Caco-2 (cell line): Measurements from ENCODE around the gene TRPM2. TPM values are rescaled to one million over a fixed set of nuclear protein-coding genes. Genes with fewer than 3 reads are reported as not detected.

Experiments used
- BruUV-seq: library from RNA; stranded (reverse); fragments of 400-500 nt; replicated peaks from 2 replicates; lab custom pipeline; 2021; lab: Mats Ljungman, UMichigan
- CTCF ChIA-PET: fragments of 300-600 bp; sonication (Branson Sonifier 250); formaldehyde crosslinking; loops from one replicate; lab custom pipeline; 2022; ENCODE audit warnings: antibody characterized with exemption; lab: Charles Lee
- POLR2A ChIA-PET: fragments of 300-600 bp; sonication (Branson Sonifier 250); formaldehyde crosslinking; loops from one replicate; lab custom pipeline; 2022; ENCODE audit warnings: antibody characterized with exemption; lab: Charles Lee
- DNase-seq, 2 experiments: peaks; one replicate each; pipeline versions ENCODE4 v3.0.0 to v3.0.0-alpha.2; 2020 to 2022
- H3K27me3 ChIP-seq: replicated peaks from 2 replicates; pipeline ENCODE4 v1.6.0; 2011; ENCODE audit warnings: low read length; ENCODE audit not compliant: control insufficient read depth, insufficient read depth
- H3K36me3 ChIP-seq: 2 replicates; pipeline ENCODE4 v1.5.1; 2011; ENCODE audit warnings: low read length; ENCODE audit not compliant: control insufficient read depth, insufficient read depth
- H3K4me1 ChIP-seq: fragments of 250-450 bp; sonication (Bioruptor Pico); 2 replicates; pipeline ENCODE4 v1.5.1; 2020; ENCODE audit warnings: mild to moderate bottlenecking
- H3K4me3 ChIP-seq: 2 replicates; pipeline ENCODE4 v1.5.1; 2011; ENCODE audit warnings: low read depth, mild to moderate bottlenecking, control low read depth, low read length
- H3K9me3 ChIP-seq: fragments of 250-450 bp; sonication (Bioruptor Pico); 2 replicates; pipeline ENCODE4 v1.5.1; 2020; ENCODE audit warnings: mild to moderate bottlenecking, moderate library complexity
- H3K27ac Mint-ChIP-seq: one replicate; pipeline ENCODE4 v1.8.0; 2022; ENCODE audit warnings: mixed read lengths; ENCODE audit not compliant: unreplicated experiment
- H3K27me3 Mint-ChIP-seq: one replicate; pipeline ENCODE4 v1.8.0; 2022; ENCODE audit warnings: mixed read lengths; ENCODE audit not compliant: insufficient read depth, unreplicated experiment
- H3K36me3 Mint-ChIP-seq: one replicate; pipeline ENCODE4 v1.8.0; 2022; ENCODE audit warnings: mild to moderate bottlenecking, mixed read lengths; ENCODE audit not compliant: insufficient read depth, unreplicated experiment
- H3K4me1 Mint-ChIP-seq: one replicate; pipeline ENCODE4 v1.8.0; 2022; ENCODE audit warnings: low read depth, mixed read lengths; ENCODE audit not compliant: unreplicated experiment
- H3K4me3 Mint-ChIP-seq: one replicate; pipeline ENCODE4 v1.8.0; 2022; ENCODE audit warnings: mild to moderate bottlenecking, moderate library complexity, mixed read lengths; ENCODE audit not compliant: unreplicated experiment
- H3K9me3 Mint-ChIP-seq: one replicate; pipeline ENCODE4 v1.8.0; 2022; ENCODE audit warnings: mixed read lengths; ENCODE audit not compliant: unreplicated experiment
- intact Hi-C: fragments of 100-400 bp; cut with micrococcal nuclease; formaldehyde crosslinking; loops from one replicate; pipeline ENCODE4 v1.10.0; 2022; ENCODE audit not compliant: unreplicated experiment
- total RNA-seq: library from RNA; stranded (reverse); gene quantifications from 2 replicates; pipeline ENCODE4 v1.2.3, GENCODE V29; 2022
- TF ChIP-seq, protein P1 (sequence below), 2 experiments: fragments of 200-600 bp in 1 of 2; IDR thresholded peaks; 1 replicate in 1 of 2; 2 replicates in 1 of 2; pipeline versions ENCODE4 v1.5.1 to v1.8.0; 2011 to 2022; ENCODE audit warnings: antibody characterized with exemption in 1 of 2, control low read depth in 1 of 2, inconsistent platforms in 1 of 2, low read depth in 1 of 2, low read length in 1 of 2, mild to moderate bottlenecking in 1 of 2, moderate library complexity in 1 of 2; ENCODE audit not compliant: insufficient read depth in 1 of 2, severe bottlenecking in 1 of 2, unreplicated experiment in 1 of 2

TRPM2 gene
- total RNA-seq, 1 experiment from 2014 or later, result 0.20 TPM

DNA sequence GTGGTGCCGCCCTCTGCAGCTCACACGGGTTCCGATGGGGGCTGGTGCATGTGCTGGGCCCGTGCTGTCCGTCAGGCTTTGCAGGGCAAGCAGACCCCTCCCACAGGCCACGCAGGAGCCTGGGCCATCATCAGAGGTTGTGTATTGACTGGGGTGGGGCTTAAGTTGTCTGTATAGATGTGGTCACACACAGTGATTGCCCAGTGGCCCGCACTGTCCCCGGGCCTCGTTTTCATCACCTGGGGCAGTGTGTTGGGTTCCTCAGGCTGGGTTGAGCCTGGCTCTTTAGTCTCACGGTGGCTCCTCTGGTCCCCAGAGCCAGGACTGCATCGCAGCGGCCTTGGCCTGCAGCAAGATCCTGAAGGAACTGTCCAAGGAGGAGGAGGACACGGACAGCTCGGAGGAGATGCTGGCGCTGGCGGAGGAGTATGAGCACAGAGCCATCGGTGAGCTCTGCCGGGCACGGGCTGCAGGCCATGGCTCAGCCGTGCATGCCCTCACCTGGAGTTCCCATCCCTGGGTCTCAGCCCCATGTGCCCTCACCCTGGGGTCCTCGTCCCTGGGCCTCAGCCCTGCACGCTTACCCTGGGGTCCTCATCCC is 44.1 kb downstream of the TRPM2 start:
- CTCF ChIA-PET, result no interaction called here
- intact Hi-C loops, result no loop called here
- Mint-ChIP-seq H3K27ac (no peak overlapping the region), H3K4me1 (no peaks in the 10 kb centered on the region), H3K9me3 (no peaks in the 10 kb centered on the region), H3K4me3 (no peak overlapping the region), H3K36me3 (no peaks in the 10 kb centered on the region), H3K27me3 (no peaks in the 10 kb centered on the region)
- H3K9me3 ChIP-seq, result no peaks in the 10 kb centered on the region
- DNase-seq, result no peak
- no peaks in the 10 kb centered on the region for H3K27me3 ChIP-seq
- POLR2A ChIA-PET, result no interaction called here
- no peak overlapping the region for H3K4me3 ChIP-seq
- no TSS peak for BruUV-seq
- no peaks in the 10 kb centered on the region for H3K36me3 ChIP-seq
- TF ChIP-seq, protein P1, sequence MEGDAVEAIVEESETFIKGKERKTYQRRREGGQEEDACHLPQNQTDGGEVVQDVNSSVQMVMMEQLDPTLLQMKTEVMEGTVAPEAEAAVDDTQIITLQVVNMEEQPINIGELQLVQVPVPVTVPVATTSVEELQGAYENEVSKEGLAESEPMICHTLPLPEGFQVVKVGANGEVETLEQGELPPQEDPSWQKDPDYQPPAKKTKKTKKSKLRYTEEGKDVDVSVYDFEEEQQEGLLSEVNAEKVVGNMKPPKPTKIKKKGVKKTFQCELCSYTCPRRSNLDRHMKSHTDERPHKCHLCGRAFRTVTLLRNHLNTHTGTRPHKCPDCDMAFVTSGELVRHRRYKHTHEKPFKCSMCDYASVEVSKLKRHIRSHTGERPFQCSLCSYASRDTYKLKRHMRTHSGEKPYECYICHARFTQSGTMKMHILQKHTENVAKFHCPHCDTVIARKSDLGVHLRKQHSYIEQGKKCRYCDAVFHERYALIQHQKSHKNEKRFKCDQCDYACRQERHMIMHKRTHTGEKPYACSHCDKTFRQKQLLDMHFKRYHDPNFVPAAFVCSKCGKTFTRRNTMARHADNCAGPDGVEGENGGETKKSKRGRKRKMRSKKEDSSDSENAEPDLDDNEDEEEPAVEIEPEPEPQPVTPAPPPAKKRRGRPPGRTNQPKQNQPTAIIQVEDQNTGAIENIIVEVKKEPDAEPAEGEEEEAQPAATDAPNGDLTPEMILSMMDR (IDR thresholded peaks at IDR 0.05; ENCODE audit: insufficient read depth in 1 of 2, low read depth in 1 of 2, low read length in 1 of 2, severe bottlenecking in 1 of 2, unreplicated experiment in 1 of 2), result no peak
- no peaks in the 10 kb centered on the region for H3K4me1 ChIP-seq

DNA sequence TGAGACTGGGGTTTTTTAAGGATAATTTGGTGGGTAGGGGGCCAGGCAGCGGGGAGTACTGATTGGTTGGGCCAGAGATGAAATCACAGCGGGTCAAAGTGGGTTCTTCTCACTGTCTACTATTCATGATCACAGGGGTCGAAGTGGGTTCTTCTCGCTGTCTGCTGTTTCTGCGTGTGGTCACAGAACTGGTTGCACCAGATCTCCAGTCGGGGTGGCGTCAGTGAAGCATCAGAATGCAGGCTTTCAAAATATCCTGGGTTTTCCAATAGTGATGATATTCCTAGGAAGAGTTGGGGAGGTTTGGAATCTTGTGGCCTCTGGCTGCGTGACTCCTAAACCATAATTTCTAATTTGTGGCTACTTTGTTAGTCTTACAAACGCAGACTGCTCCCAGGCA is 45.1 kb downstream of the TRPM2 start:
- no peak for DNase-seq
- no peak overlapping the region for H3K27ac Mint-ChIP-seq
- no TSS peak for BruUV-seq
- TF ChIP-seq, protein P1 (IDR thresholded peaks at IDR 0.05; ENCODE audit: insufficient read depth in 1 of 2, low read depth in 1 of 2, low read length in 1 of 2, severe bottlenecking in 1 of 2, unreplicated experiment in 1 of 2), result no peak
- no peaks in the 10 kb centered on the region for H3K36me3 Mint-ChIP-seq
- POLR2A ChIA-PET, result no interaction called here
- Histone ChIP-seq H3K4me1 (no peaks in the 10 kb centered on the region), H3K9me3 (no peaks in the 10 kb centered on the region; the same call in 1 of the 2 replicates), H3K4me3 (no peak overlapping the region), H3K36me3 (no peaks in the 10 kb centered on the region), H3K27me3 (no peaks in the 10 kb centered on the region)
- H3K4me3 Mint-ChIP-seq, result no peak overlapping the region
- H3K4me1 Mint-ChIP-seq, result no peaks in the 10 kb centered on the region
- intact Hi-C loops, result no loop called here
- H3K27me3 Mint-ChIP-seq, result no peaks in the 10 kb centered on the region
- H3K9me3 Mint-ChIP-seq, result no peaks in the 10 kb centered on the region
- CTCF ChIA-PET, result no interaction called here

DNA sequence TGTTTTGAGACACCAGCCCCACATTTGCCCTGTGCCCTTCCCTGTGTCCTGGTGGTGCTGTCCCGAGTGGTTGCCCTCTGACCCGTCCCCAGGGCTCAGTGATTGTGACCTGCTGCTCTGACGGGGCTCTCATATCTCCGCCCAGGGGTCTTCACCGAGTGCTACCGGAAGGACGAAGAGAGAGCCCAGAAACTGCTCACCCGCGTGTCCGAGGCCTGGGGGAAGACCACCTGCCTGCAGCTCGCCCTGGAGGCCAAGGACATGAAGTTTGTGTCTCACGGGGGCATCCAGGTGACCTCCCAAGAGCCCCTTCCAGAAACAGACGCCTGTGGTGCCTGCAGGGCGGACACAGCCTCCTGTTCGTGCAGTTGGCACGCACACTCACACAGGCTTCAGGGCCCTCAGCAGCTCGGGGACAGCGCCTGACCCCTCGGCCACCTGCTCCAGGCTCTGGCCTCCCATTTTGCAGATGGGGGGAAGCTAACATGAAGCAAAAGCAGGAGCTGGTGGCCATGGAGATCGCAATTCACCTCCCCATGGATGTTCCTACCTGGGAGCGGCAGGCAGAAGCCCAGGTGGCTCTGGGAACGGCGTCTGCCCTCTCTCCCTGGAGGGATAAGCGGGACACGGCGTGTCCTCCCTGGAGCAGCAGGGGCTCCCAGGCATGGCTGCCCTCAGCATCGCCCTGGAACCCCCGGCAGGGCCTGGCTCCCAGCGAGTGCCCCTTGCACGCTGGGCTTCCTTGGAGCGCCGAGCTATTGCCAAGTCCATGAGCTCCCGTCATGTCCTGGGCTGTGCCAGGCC is 45.9 kb downstream of the TRPM2 start:
- no TSS peak for BruUV-seq
- H3K27ac Mint-ChIP-seq, result no peak overlapping the region
- CTCF ChIA-PET, result no interaction called here

More for the DNA sequence above, 45.9 kb downstream of the TRPM2 start:
- Histone ChIP-seq H3K27me3 (no peaks in the 10 kb centered on the region), H3K36me3 (no peaks in the 10 kb centered on the region), H3K4me1 (no peaks in the 10 kb centered on the region), H3K4me3 (no peak overlapping the region), H3K9me3 (no peaks in the 10 kb centered on the region; the same call in 1 of the 2 replicates)
- no peaks in the 10 kb centered on the region for H3K27me3 Mint-ChIP-seq
- H3K36me3 Mint-ChIP-seq, result no peaks in the 10 kb centered on the region
- POLR2A ChIA-PET, result no interaction called here
- intact Hi-C loops, result no loop called here
- H3K4me3 Mint-ChIP-seq, result no peak overlapping the region
- TF ChIP-seq, protein P1 (IDR thresholded peaks at IDR 0.05; ENCODE audit: insufficient read depth in 1 of 2, low read depth in 1 of 2, low read length in 1 of 2, severe bottlenecking in 1 of 2, unreplicated experiment in 1 of 2), result no peak
- H3K9me3 Mint-ChIP-seq, result no peaks in the 10 kb centered on the region
- no peaks in the 10 kb centered on the region for H3K4me1 Mint-ChIP-seq
- no peak for DNase-seq
